ENCODE data around the gene SENP3. TPM values are rescaled to one million over a fixed set of nuclear protein-coding genes. Genes with fewer than 3 reads are reported as not detected.

Gene SENP3
- total and polyA plus RNA-seq, 4 donors: 4.9 to 29.2 (median 19.7) TPM

GRCh38 chr17:7512824-7513540 lies 48.7 kb upstream of the SENP3 start:
- H3K36me3 ChIP-seq (ENCODE audit: control insufficient read depth in 4 of 4, insufficient read depth in 3 of 4, low read depth in 1 of 4, low read length in 3 of 4): peaks cover 10 to 59% (median 47%) of the 10 kb centered on the region in 4 donors
- no peak overlapping the region for H3K4me3 ChIP-seq (ENCODE audit: low read depth in 1 of 3, low read length in 3 of 3)
- H3K4me1 ChIP-seq (ENCODE audit: control insufficient read depth in 4 of 4, insufficient read depth in 4 of 4, low read length in 3 of 4): peaks cover 0 to 5% (median 1%) of the 10 kb centered on the region in 4 donors
- TF ChIP-seq YY1 (IDR thresholded peaks at IDR 0.05): no peak
- TF ChIP-seq CTCF (IDR thresholded peaks at IDR 0.05; ENCODE audit: low read depth, low read length, missing input control): no peak
- TF ChIP-seq RAD21 (IDR thresholded peaks at IDR 0.05): no peak
- no peak for TF ChIP-seq FOXA1 (IDR thresholded peaks at IDR 0.05)
- no peak for TF ChIP-seq HNF4A (conservative IDR thresholded peaks at IDR 0.05)
- no peak for TF ChIP-seq ATF3 (IDR thresholded peaks at IDR 0.05)
- TF ChIP-seq FOXA2 (IDR thresholded peaks at IDR 0.05): no peak
- TF ChIP-seq HNF4G (IDR thresholded peaks at IDR 0.05): no peak
- no peak for TF ChIP-seq NR2F2 (IDR thresholded peaks at IDR 0.05)
- no peak for TF ChIP-seq GABPA (IDR thresholded peaks at IDR 0.05 in 1 of 2, conservative IDR thresholded peaks at IDR 0.05 in 1 of 2)
- TF ChIP-seq JUND (IDR thresholded peaks at IDR 0.05): no peak
- no peak for TF ChIP-seq MAX (IDR thresholded peaks at IDR 0.05)
- no peak overlapping the region for H3K9ac ChIP-seq (ENCODE audit: low read depth in 1 of 2, low read length in 2 of 2)
- 90% methylated on average over 20 of the region's 20 CpGs for whole genome bisulfite sequencing
- H3K27me3 ChIP-seq (ENCODE audit: control insufficient read depth in 4 of 4, insufficient read depth in 4 of 4, low read length in 3 of 4): no peaks in the 10 kb centered on the region
- no peaks in the 10 kb centered on the region for H3K9me3 ChIP-seq (ENCODE audit: control insufficient read depth in 4 of 4, low read length in 3 of 4)
- DNase-seq (ENCODE audit: low spot score): no peak
- H3K27ac ChIP-seq (ENCODE audit: low read depth in 1 of 2, low read length in 2 of 2): no peak overlapping the region

- H3K36me3 ChIP-seq (ENCODE audit: control insufficient read depth in 4 of 4, insufficient read depth in 3 of 4, low read depth in 1 of 4, low read length in 3 of 4): peaks cover 8 to 50% (median 38%) of the 10 kb centered on the region in 4 donors
These were observed 47.8 kb upstream of the SENP3 start for GRCh38 chr17:7513850-7514419.

More at GRCh38 chr17:7513850-7514419, 47.8 kb upstream of the SENP3 start:
- H3K9ac ChIP-seq (ENCODE audit: low read depth in 1 of 2, low read length in 2 of 2): no peak overlapping the region
- no peak overlapping the region for H3K4me3 ChIP-seq (ENCODE audit: low read depth in 1 of 3, low read length in 3 of 3)
- TF ChIP-seq ZBTB33 (IDR thresholded peaks at IDR 0.05) (no peak), CTCF (IDR thresholded peaks at IDR 0.05; ENCODE audit: low read depth, low read length, missing input control) (no peak), EGR1 (IDR thresholded peaks at IDR 0.05; ENCODE audit: low read depth in 2 of 2) (no peak), YY1 (IDR thresholded peaks at IDR 0.05) (no peak), SP1 (IDR thresholded peaks at IDR 0.05) (no peak), HNF4G (IDR thresholded peaks at IDR 0.05) (no peak), NR2F2 (IDR thresholded peaks at IDR 0.05) (no peak), TAF1 (conservative IDR thresholded peaks at IDR 0.05) (no peak), FOXA2 (IDR thresholded peaks at IDR 0.05) (no peak), FOXA1 (IDR thresholded peaks at IDR 0.05) (no peak), REST (IDR thresholded peaks at IDR 0.05) (no peak), MAX (IDR thresholded peaks at IDR 0.05) (no peak), ATF3 (IDR thresholded peaks at IDR 0.05) (no peak)
- H3K27ac ChIP-seq (ENCODE audit: low read depth in 1 of 2, low read length in 2 of 2): no peak overlapping the region
- no peak for DNase-seq (ENCODE audit: low spot score)
- 84% methylated on average over 17 of the region's 17 CpGs for WGBS
- no peaks in the 10 kb centered on the region for H3K9me3 ChIP-seq (ENCODE audit: control insufficient read depth in 4 of 4, low read length in 3 of 4)
- peaks cover 0 to 5% (median 1%) of the 10 kb centered on the region in 4 donors for H3K4me1 ChIP-seq (ENCODE audit: control insufficient read depth in 4 of 4, insufficient read depth in 4 of 4, low read length in 3 of 4)
- H3K27me3 ChIP-seq (ENCODE audit: control insufficient read depth in 4 of 4, insufficient read depth in 4 of 4, low read length in 3 of 4): no peaks in the 10 kb centered on the region

All from liver (tissue), 9 donors.